Memory B cell (primary cell): ENCODE results near the gene LRMDA.

Experiments
- ATAC-seq: fragments of 150-1000 bp; cut with Tn5 transposase; 2 replicates; pipeline ENCODE4 v1.10.0; 2021; ENCODE audit warnings: low read depth, mild to moderate bottlenecking, moderate library complexity
- DNase-seq, 2 donors: peaks; one replicate each; pipeline ENCODE4 v3.0.0; 2022; ENCODE audit warnings: low spot score in 2 of 2
- H3K27ac Mint-ChIP-seq: one replicate; pipeline ENCODE4 v1.8.0; 2022; ENCODE audit warnings: mild to moderate bottlenecking, moderate library complexity, mixed read lengths
- H3K27me3 Mint-ChIP-seq: one replicate; pipeline ENCODE4 v1.8.0; 2022; ENCODE audit warnings: mixed read lengths
- H3K36me3 Mint-ChIP-seq: one replicate; pipeline ENCODE4 v1.8.0; 2022; ENCODE audit warnings: mild to moderate bottlenecking, mixed read lengths
- H3K4me1 Mint-ChIP-seq: one replicate; pipeline ENCODE4 v1.8.0; 2022; ENCODE audit warnings: mixed read lengths
- H3K4me3 Mint-ChIP-seq: one replicate; pipeline ENCODE4 v1.8.0; 2022; ENCODE audit warnings: mild to moderate bottlenecking, moderate library complexity, mixed read lengths
- H3K9me3 Mint-ChIP-seq: one replicate; pipeline ENCODE4 v1.8.0; 2022; ENCODE audit warnings: mixed read lengths

The LRMDA gene

GRCh38 chr10:75938380-75939122 is 507.1 kb downstream of the LRMDA start:
- H3K27me3 Mint-ChIP-seq, result no peaks in the 10 kb centered on the region
- no peak for ATAC-seq
- H3K4me3 Mint-ChIP-seq, result no peak overlapping the region
- H3K36me3 Mint-ChIP-seq, result no peaks in the 10 kb centered on the region
- H3K4me1 Mint-ChIP-seq, result no peaks in the 10 kb centered on the region
- no peak overlapping the region for H3K27ac Mint-ChIP-seq
- H3K9me3 Mint-ChIP-seq, result no peaks in the 10 kb centered on the region
- no peak for DNase-seq

- Mint-ChIP-seq H3K27ac (no peak overlapping the region), H3K4me3 (no peak overlapping the region), H3K36me3 (no peaks in the 10 kb centered on the region), H3K9me3 (peaks cover 2% of the 10 kb centered on the region), H3K4me1 (no peaks in the 10 kb centered on the region), H3K27me3 (no peaks in the 10 kb centered on the region)
- DNase-seq, result no peak
- ATAC-seq, result no peak
These were observed 508.1 kb downstream of the LRMDA start for GRCh38 chr10:75939541-75939940.

DNA sequence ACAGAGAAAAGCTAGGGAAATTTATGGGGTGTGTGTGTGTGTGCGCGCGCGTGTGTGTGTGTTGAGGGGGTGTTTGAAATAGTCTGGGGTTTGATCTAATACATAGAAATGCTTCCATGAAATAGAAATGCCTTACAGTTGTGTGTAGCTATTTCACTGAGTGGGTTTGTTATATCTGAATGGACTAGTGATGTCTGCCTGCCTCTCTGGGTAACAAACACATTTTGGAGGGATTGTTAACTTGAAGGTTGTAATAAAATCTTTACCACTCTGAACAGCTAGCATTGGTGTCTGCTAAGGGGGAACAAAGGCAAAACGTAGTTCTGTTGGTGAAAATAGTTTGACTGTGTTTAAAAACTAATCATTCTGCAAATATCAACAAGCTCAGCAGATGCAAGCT is 509.3 kb downstream of the LRMDA start:
- no peaks in the 10 kb centered on the region for H3K4me1 Mint-ChIP-seq
- no peak overlapping the region for H3K27ac Mint-ChIP-seq
- no peaks in the 10 kb centered on the region for H3K27me3 Mint-ChIP-seq
- peaks cover 2% of the 10 kb centered on the region for H3K9me3 Mint-ChIP-seq
- DNase-seq, result no peak
- no peak overlapping the region for H3K4me3 Mint-ChIP-seq
- ATAC-seq, result no peak
- H3K36me3 Mint-ChIP-seq, result no peaks in the 10 kb centered on the region

GRCh38 chr10:75941223-75941801 is 509.9 kb downstream of the LRMDA start:
- DNase-seq, result no peak
- H3K27me3 Mint-ChIP-seq, result no peaks in the 10 kb centered on the region
- no peak for ATAC-seq
- no peaks in the 10 kb centered on the region for H3K4me1 Mint-ChIP-seq
- H3K27ac Mint-ChIP-seq, result no peak overlapping the region
- H3K36me3 Mint-ChIP-seq, result no peaks in the 10 kb centered on the region
- no peak overlapping the region for H3K4me3 Mint-ChIP-seq
- H3K9me3 Mint-ChIP-seq, result peaks cover 2% of the 10 kb centered on the region

GRCh38 chr10:75944061-75944460 is 512.6 kb downstream of the LRMDA start:
- H3K9me3 Mint-ChIP-seq, result peaks cover 2% of the 10 kb centered on the region

GRCh38 chr10:75948583-75948982 is 517.2 kb downstream of the LRMDA start:
- Mint-ChIP-seq H3K4me3 (no peak overlapping the region), H3K36me3 (no peaks in the 10 kb centered on the region), H3K9me3 (peaks cover 2% of the 10 kb centered on the region), H3K4me1 (no peaks in the 10 kb centered on the region), H3K27ac (no peak overlapping the region), H3K27me3 (no peaks in the 10 kb centered on the region)
- ATAC-seq (no peak), DNase-seq (no peak)

More at GRCh38 chr10:75944061-75944460, 512.6 kb downstream of the LRMDA start:
- no peak overlapping the region for H3K27ac Mint-ChIP-seq
- ATAC-seq (no peak), DNase-seq (no peak)
- no peak overlapping the region for H3K4me3 Mint-ChIP-seq
- no peaks in the 10 kb centered on the region for H3K36me3 Mint-ChIP-seq
- no peaks in the 10 kb centered on the region for H3K4me1 Mint-ChIP-seq
- no peaks in the 10 kb centered on the region for H3K27me3 Mint-ChIP-seq

- DNase-seq (no peak), ATAC-seq (no peak)
- H3K4me1 Mint-ChIP-seq, result no peaks in the 10 kb centered on the region
- no peaks in the 10 kb centered on the region for H3K36me3 Mint-ChIP-seq
- no peaks in the 10 kb centered on the region for H3K27me3 Mint-ChIP-seq
- no peak overlapping the region for H3K4me3 Mint-ChIP-seq
- no peak overlapping the region for H3K27ac Mint-ChIP-seq
- H3K9me3 Mint-ChIP-seq, result no peaks in the 10 kb centered on the region
These were observed 518.9 kb downstream of the LRMDA start for GRCh38 chr10:75950307-75950706.

GRCh38 chr10:75950997-75951589 is 519.7 kb downstream of the LRMDA start:
- ATAC-seq (no peak), DNase-seq (no peak)
- no peaks in the 10 kb centered on the region for H3K36me3 Mint-ChIP-seq
- no peak overlapping the region for H3K27ac Mint-ChIP-seq
- no peaks in the 10 kb centered on the region for H3K9me3 Mint-ChIP-seq
- H3K27me3 Mint-ChIP-seq, result peaks cover 1% of the 10 kb centered on the region
- H3K4me3 Mint-ChIP-seq, result no peak overlapping the region
- no peaks in the 10 kb centered on the region for H3K4me1 Mint-ChIP-seq

DNA sequence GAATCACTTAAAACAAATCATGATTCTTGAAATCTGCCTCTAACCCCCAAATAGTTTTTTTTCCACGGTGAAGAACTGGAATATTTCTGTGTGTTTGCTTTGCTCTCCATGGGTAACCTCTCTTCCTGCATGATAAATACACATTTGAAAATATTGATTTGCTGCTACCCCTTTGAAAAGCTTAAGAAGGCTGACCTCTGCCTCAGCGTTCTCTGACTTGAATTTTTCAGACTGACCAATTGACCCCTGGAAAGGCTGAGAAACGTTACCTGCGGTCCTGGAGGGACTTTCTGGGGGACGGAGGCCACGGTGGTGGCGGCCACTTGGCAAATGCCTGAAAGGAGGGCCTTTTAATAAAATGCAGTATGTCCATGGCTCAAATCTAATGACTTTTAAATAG is 520.2 kb downstream of the LRMDA start:
- H3K27ac Mint-ChIP-seq, result no peak overlapping the region
- DNase-seq (no peak), ATAC-seq (no peak)
- H3K27me3 Mint-ChIP-seq, result peaks cover 1% of the 10 kb centered on the region
- no peaks in the 10 kb centered on the region for H3K36me3 Mint-ChIP-seq
- no peaks in the 10 kb centered on the region for H3K9me3 Mint-ChIP-seq
- H3K4me3 Mint-ChIP-seq, result no peak overlapping the region
- no peaks in the 10 kb centered on the region for H3K4me1 Mint-ChIP-seq

GRCh38 chr10:75952093-75952492 is 520.7 kb downstream of the LRMDA start:
- no peak overlapping the region for H3K4me3 Mint-ChIP-seq
- no peaks in the 10 kb centered on the region for H3K36me3 Mint-ChIP-seq
- ATAC-seq (no peak), DNase-seq (no peak)
- no peak overlapping the region for H3K27ac Mint-ChIP-seq
- H3K4me1 Mint-ChIP-seq, result no peaks in the 10 kb centered on the region
- H3K9me3 Mint-ChIP-seq, result no peaks in the 10 kb centered on the region
- H3K27me3 Mint-ChIP-seq, result peaks cover 1% of the 10 kb centered on the region

DNA sequence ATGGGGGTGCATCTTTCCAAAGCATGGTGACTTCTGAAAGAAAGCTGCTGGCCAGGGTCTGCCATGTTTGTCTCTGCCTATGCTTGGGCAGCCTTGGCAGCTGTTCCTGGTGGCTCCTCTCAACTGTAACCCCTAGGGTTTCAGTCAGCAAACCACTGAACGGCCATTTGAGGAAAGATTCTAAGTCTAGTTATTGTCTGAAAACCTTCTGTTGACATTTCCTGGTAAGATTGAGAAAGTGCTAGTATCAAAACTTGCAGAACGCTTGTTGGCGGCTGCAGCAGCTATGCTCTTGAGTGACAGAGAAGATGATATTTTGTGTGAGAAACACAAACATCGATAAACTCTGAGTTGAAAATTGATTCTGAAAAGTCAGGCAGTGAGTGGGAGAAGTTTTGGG is 523.1 kb downstream of the LRMDA start:
- H3K9me3 Mint-ChIP-seq, result no peaks in the 10 kb centered on the region
- H3K27me3 Mint-ChIP-seq, result peaks cover 1% of the 10 kb centered on the region
- no peaks in the 10 kb centered on the region for H3K36me3 Mint-ChIP-seq
- DNase-seq (no peak), ATAC-seq (no peak)
- no peak overlapping the region for H3K4me3 Mint-ChIP-seq
- no peaks in the 10 kb centered on the region for H3K4me1 Mint-ChIP-seq
- no peak overlapping the region for H3K27ac Mint-ChIP-seq

- H3K4me1 Mint-ChIP-seq, result no peaks in the 10 kb centered on the region
- DNase-seq (no peak), ATAC-seq (no peak)
- no peak overlapping the region for H3K4me3 Mint-ChIP-seq
- H3K27me3 Mint-ChIP-seq, result peaks cover 1% of the 10 kb centered on the region
- no peak overlapping the region for H3K27ac Mint-ChIP-seq
- no peaks in the 10 kb centered on the region for H3K9me3 Mint-ChIP-seq
- H3K36me3 Mint-ChIP-seq, result no peaks in the 10 kb centered on the region
These were observed 524.6 kb downstream of the LRMDA start for GRCh38 chr10:75955973-75956502.

- peaks cover 1% of the 10 kb centered on the region for H3K27me3 Mint-ChIP-seq
- ATAC-seq (no peak), DNase-seq (no peak)
- no peaks in the 10 kb centered on the region for H3K36me3 Mint-ChIP-seq
- no peaks in the 10 kb centered on the region for H3K9me3 Mint-ChIP-seq
- no peak overlapping the region for H3K4me3 Mint-ChIP-seq
- H3K4me1 Mint-ChIP-seq, result no peaks in the 10 kb centered on the region
- H3K27ac Mint-ChIP-seq, result no peak overlapping the region
These were observed 525.2 kb downstream of the LRMDA start for GRCh38 chr10:75956624-75957023.

DNA sequence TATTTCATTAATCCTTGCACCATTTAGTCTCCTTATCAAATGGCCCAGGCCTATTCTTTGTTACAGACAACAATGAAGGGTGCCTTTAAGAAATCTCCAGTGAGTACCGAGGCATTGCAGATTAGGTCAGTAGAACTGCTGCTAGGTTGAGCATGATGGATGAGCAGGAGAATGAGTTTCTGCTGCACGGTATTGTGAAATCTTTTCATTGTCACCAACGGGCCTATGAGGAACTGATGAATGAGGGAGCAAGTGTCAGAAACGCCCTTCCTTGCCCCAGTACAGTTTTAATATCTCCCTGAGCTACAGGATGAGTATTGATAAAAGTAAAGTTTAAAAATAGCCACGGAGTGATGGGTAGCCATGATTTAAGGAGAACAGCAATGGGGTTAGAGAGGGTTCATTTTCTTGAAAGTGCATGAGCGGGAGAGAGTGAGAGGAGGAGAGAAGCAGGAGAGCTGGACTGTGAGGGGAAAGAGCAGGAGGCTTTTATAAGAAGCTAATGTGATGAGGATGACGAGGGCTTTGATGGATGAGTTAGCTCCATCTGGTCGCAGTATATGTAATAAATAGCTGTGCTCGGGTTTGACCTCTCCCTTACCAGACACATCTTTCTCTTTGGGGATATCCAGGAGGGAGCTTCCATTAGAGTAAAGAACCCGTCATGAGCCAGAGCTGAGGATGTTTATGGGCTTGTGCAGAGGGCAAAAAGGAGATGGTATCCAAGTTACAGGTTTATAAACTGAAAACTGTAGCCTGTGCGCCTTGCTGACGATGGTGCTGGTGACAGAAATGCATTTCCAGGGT is 526.1 kb downstream of the LRMDA start:
- H3K9me3 Mint-ChIP-seq, result no peaks in the 10 kb centered on the region
- DNase-seq (no peak), ATAC-seq (no peak)
- no peaks in the 10 kb centered on the region for H3K36me3 Mint-ChIP-seq
- no peak overlapping the region for H3K27ac Mint-ChIP-seq
- H3K4me1 Mint-ChIP-seq, result no peaks in the 10 kb centered on the region
- H3K27me3 Mint-ChIP-seq, result peaks cover 1% of the 10 kb centered on the region
- H3K4me3 Mint-ChIP-seq, result no peak overlapping the region
